Posterior cingulate gyrus (tissue), 11 donors: ENCODE data around the gene HYDIN.
"Not testable (repeated sequence)": the region's sequence is repeated elsewhere in the genome, so short reads cannot be mapped to it uniquely, and the experiment has no call there.

Source experiments
- DNase-seq, 10 donors: peaks; one replicate each; pipeline versions ENCODE4 v3.0.0 to v3.0.0-alpha.2; 2020 to 2021; ENCODE audit warnings: mixed read lengths in 3 of 10
- intact Hi-C: fragments of 100-400 bp; cut with DNase I; formaldehyde crosslinking; loops from one replicate; pipeline ENCODE4 v1.15.1; 2023

HYDIN gene

DNA sequence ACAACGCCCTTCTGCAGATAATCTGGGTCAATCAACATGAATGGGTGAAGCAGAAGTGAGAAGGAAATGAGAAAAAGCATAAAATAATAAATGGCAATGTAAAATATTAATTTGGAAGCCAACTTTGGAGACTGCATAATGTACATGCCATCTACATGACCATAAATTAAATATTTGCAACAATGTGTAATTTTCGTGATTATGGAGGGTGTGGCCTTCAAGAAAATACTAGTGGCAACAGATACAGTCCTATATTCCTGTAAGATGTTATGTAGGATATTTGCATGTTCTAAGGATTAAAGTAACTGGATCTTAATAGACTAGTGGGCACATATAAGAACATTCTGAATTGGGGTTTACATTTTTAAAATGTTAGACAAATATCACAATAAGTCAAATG lies 78.9 kb downstream of the HYDIN start:
- DNase-seq, intact Hi-C loops: not testable (repeated sequence)

DNA sequence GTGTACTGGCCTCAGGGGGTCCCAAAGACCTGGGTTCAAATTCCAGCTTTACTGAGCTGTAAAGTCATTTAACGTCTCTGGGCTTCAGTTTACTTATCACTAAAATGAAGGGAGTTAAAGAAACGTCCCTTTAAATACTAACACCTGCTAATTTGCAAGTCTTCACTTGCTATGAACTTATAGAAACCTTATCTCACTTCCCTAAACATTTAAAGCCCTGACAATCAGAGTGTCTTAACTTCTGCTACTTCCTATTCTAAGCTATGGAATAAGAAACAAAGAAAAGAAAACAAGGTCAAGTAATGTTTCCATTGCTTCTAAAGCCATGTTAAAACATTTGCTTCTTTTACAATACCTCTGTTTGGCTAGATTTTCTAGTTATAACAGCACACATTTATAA lies 87.3 kb downstream of the HYDIN start:
- DNase-seq, intact Hi-C loops: not testable (repeated sequence)

DNA sequence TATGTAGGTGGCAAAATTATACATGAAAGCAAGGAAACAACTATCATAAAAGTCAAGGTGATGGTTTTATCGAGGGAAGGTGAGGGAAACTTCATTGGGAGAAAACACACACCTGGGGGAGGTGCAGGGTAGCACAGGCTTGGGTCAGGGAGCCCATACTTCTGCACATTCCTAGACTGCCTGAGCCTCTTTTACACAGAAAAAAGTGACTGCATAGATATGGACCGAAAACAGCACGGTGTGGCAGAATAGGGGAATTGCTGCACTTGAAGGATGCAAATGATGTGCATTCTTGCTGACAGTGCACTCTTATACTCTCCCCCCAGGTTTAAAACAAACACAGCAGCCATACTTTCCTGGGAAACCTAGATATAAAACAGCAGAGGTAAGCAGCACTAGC lies 120.0 kb downstream of the HYDIN start:
- intact Hi-C loops, DNase-seq: not testable (repeated sequence)

DNA sequence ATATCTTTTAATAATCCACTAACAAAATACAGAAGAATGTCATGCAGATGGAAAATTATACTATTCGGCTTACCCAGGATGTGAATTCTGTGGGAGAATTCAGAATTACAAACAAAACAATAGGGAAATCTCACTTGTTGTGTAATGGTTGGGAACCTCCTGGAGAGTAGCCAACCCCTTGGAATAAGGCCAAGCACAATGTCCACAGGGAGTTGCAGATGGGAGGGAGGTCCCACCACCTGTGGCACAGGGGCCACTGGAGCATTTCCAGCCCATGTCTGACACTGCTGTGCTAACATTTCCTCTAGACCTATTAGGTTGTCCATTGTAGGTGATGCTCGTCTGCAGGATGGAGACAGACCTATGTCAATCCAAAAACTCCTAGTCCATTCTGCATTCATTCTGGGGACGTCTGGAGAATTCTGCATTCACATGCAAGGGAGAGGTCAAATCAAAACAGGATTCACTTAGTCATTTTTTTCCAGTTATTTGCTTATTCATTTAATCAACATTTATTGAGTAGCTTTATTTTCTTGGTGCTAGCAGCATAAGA lies 120.8 kb downstream of the HYDIN start:
- intact Hi-C loops = not testable (repeated sequence)

DNA sequence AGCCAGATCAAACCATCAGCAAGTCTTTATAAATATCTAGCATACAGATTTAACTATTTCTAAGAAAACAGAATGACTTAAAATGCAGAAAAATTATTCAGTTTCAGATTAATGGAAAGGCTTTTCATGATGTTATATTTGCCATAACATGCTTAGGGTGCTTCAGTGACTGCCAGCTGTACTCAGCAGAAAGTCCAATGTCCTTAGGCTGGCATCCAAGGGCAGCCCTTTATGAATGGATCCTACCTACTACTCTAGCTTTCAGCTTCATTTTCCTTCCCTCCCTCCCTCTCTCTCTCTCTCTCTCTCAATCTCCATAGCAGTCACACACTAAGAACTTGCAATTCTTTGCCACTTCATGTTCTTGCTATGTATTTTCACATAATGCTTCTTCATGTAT lies 124.6 kb downstream of the HYDIN start:
- intact Hi-C loops, DNase-seq: not testable (repeated sequence)

More for the DNA sequence above, 120.8 kb downstream of the HYDIN start:
- not testable (repeated sequence) for DNase-seq

DNA sequence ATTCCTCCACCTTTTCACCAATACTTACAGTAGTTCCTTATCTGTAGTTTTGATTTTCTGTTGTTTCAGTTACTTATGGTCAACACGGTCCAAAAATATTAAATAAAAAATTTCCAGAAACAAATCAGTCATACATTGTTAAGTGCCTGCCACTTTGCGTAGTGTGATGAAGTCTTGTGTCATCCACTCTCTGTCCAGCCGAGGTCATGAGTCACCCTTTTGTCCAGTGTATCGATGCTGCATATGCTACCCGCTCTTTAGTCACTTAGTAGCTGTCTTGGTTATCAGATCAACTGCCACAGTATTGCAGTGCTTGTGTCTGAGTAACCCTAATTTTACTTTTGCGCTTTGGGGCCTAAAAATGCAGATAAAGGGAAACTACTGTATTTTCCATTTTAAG lies 146.9 kb downstream of the HYDIN start:
- DNase-seq, intact Hi-C loops: not testable (repeated sequence)

DNA sequence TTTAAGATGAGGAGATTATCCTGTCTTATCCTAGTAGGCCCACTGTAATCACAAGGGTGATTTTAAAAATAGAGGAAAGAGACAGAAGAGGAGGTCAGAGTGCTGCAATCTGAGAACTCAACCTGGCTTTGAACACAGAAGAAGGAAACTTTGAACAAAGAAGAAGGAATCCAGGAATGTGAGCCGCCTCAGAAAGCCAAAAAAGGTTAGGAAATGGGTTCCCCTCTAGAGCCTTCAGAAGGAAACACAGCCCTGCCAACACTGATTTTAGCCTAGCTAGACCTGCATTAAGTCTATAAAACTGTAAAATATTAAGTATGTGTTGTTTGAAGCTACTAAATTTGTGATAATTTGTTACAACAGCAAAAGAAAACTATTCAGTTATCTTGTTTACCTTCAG lies 149.7 kb downstream of the HYDIN start:
- DNase-seq, intact Hi-C loops: not testable (repeated sequence)

DNA sequence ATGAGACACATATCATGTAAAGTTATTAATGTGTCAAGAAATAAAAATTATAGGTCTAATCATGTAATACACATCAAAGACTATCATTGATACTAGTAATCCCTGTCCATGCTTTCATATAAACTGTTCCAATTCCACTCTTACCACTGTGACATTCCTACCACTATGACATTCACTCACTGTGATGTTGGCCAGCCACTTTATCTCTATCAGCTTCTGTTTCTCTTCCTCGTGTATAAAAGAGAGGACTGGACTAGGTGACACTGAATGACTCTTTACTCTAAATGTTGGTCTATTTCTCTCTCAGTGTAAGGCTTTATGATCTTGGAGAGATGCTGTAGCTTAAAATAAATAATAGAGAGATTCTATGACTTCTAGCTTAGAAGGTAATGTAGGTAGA lies 150.3 kb downstream of the HYDIN start:
- DNase-seq, intact Hi-C loops: not testable (repeated sequence)

DNA sequence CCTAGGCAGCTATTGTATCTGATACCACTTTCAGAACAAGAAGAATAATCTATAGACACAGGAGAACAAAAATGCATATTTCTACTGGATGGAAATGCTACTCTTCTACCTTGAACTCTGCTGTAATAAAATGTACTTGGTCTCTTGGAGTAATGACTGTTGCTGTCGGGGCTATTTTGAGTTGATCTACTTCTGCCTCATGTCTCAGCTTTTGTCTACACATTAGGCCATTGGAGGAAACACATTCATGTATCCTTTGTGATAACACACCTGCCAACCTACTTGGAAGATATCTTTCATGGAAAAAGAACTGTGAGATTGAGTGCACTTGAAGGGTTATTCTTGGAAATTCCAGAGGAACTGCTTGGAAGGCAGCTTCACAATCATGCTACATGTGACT lies 159.9 kb downstream of the HYDIN start:
- intact Hi-C loops, DNase-seq: not testable (repeated sequence)

DNA sequence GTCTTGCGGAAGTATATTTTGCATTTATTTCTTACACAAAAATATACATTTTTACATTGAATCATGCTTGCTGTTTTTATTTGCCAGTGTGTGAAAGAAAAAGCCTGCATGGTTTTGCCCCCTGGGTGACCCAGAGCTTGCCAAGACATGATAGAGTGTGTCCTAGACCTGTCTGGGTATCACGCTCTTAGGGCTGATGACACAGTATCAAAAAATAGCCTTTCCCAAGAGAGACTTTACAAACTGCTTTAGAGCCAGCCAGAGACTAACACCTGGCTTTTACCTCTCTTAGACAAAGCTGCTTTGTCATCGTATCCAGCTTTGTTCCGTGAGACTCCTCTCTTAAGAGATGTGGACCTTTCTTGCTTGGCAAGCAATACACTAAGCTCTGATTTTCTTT lies 160.7 kb downstream of the HYDIN start:
- DNase-seq, intact Hi-C loops: not testable (repeated sequence)

DNA sequence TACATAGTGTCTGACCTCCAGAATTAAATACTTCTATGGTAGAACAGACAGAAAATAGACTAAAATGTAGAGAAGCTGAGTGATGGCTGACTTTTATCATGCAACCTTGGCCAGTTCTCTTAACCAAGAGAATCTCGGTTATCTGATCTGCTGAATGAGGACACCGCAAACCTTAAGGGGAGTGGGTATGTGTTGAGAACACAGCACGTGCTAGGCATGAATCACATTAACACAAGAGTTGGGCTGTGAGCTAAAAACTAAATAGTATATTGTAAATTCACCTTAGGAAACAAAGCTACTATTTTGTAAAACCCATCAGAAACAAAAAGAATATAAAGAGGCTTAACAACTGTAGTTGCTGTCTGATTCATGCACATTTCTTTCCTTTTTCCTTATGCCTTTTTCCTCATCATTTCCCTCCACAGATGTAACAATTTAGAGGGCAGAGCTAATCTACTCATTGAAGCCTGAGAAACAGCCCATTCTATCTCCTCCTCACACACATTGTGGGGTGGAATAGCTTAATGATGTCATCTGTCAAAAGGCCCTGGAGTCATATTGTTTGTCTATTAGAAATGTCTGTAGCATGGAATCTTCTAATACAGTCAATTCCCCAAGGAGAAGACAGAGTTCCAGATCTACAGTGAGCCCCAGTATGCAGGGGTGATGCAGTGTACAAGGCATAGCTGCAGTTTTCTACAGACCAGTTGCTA lies 176.5 kb downstream of the HYDIN start:
- DNase-seq, intact Hi-C loops: not testable (repeated sequence)

DNA sequence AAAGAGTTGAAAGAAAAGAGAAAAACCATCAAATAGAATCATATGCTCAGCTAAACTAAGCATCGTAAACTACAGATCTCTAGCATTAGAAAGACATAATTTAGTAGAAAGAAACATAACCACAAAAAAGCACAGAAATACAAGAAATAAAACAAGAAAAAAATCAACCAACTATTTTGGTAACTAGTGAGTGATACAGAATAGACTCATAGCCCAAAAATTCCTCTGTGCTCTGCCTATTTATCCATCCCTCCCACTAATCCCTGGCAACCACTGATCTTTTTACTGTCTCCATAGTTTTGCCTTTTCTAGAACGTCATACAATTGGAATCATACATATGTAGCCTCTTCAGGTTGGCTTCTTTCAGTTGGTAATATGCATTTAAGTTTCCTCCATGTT lies 180.2 kb downstream of the HYDIN start:
- intact Hi-C loops, DNase-seq: not testable (repeated sequence)

DNA sequence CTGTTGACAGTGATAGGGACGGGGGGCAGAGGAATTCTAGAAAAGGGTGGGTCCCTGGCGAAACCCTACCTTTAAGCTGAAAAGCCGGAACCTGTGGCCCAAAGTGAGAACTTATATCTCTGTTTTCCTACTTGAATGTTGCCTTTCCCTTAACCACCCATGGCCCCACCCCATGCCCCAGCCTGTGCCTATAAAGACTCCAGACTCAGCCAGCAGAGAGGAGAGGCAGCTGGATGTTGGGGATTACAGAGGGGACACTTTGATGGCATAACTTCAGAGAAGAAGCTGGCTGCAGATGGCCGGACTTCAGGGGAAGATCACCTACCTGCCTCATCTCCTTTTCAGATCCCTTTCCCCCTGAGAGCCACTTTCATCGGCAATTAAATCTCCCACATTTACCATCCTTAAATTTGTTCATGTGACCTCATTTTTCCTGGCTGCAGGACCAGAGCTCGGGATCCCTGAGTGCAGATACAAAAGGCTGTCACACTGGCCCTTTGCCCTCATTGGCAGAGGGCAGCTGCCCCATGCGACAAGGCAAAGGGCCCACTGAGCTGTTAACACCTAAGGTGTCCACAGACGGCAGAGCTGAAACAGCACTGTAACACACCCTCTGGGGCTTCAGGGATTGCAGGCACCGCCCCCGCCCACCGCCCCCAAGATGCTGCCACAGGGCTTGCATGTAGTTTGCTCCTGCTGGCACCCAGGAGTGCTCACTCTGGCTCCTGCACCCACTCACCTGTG lies 191.0 kb downstream of the HYDIN start:
- DNase-seq, intact Hi-C loops: not testable (repeated sequence)

DNA sequence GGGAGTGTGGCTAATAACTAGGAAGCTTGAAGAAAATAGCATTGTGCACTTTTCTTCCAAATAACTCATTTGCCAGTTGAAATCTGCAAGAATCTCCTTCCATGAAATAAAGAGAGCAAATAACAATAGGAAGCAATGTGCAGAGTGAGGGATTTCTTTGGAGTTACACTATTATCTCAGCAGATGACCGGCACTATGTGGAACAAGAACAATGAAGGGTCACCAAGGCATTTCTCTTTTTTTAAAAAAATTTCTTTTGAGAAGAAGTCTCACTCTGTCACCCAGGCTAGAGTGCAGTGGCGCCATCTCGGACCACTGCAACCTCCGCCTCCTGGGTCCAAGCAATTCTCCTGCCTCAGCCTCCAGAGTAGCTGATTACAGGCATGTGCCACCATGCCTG lies 192.1 kb downstream of the HYDIN start:
- DNase-seq, intact Hi-C loops: not testable (repeated sequence)

DNA sequence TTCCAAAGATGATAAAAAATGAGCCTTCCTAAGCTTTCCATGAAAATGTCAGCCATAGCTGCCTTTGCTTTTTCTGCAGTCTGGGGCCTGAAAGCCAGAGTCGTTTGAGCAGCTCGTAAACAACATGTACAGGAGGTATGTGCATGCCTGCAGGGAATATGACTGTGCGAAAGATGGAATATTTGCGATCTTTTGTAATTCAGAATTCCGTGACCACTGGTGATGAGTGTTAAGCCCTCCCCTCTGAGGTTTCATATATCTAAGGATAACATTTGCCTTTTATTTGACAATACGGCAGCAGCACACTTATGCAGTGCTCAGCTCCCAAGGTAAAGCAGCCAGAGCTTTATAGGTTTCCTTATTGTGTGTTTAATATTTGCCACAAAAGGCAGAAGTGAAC lies 192.5 kb downstream of the HYDIN start:
- intact Hi-C loops, DNase-seq: not testable (repeated sequence)

DNA sequence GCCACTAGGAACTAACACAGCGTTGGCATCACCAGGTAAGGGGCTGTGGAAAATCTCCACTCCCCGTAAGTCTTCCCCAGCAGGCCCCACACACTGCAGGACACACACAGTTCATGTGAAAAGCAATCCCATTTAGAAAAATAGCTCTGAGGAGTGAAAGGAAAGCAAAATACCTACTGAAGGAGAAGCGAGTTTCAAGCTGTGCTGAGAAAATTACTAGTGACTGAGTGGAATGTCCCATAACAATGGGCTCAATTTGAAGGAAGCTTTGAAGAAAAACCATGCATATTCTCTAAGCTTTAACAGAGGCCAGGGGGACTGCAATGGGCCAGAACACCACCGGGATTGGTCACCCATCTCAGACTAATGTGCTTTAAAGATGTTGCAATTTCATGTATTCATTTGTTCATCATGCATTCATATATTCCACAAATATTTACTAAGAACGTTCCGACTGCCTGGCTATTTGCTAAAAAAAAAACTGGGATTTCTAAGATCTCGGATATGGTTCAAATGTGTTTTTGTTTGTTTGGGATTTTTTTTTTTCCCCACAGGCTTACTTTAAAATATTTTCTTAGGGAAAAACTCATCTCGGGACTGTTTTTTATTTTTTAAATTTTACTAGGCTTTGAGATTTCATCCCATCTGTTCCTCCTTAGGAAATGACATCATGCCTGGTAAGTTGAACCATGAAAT lies 202.3 kb downstream of the HYDIN start:
- intact Hi-C loops, DNase-seq: not testable (repeated sequence)

DNA sequence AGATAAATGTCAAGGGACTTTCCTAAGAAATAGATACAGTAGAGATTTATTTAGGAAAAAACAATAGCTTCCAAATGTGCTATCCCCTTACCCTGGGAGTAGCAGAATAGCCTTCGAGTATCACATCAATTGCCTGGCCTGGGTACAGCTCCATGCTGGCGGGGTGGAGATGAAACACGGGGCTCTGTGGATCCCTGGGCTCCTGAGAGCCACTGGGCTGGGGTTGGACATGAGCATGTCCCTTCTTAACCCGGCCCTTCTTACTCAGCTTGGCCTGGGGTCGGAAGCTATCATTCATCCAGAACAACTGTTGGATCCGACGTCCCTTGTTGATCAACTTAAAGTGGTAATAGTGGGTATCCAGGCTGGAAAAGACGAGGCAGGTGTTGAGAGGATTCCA lies 203.0 kb downstream of the HYDIN start:
- DNase-seq, intact Hi-C loops: not testable (repeated sequence)

DNA sequence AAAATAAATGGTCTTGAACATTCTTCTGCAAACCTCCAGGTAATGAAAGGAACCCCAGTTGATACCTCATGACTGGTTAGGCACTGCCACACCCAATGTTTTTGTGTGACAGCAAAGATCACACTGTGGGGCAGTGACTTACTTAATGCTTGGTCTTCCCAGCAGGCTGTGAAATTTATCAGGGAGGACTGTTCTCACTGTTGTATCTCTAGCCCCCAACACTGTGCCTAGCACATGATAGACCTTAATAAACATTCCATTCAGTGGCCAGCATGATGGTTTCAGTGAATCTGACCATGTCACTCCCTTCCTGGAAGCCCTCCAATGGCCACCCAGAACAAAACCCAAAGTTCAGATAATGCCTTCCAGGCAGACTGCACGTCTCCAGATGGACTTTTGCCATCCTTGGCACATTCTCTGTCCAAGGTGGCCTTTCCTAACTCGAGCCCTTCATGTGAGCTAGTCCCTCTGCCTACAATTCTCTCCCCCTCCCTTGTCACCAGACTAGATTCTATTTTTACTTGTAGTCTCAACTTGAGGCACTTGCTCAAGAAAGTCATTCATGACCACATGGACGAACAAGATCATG lies 206.6 kb downstream of the HYDIN start:
- intact Hi-C loops = not testable (repeated sequence)

DNA sequence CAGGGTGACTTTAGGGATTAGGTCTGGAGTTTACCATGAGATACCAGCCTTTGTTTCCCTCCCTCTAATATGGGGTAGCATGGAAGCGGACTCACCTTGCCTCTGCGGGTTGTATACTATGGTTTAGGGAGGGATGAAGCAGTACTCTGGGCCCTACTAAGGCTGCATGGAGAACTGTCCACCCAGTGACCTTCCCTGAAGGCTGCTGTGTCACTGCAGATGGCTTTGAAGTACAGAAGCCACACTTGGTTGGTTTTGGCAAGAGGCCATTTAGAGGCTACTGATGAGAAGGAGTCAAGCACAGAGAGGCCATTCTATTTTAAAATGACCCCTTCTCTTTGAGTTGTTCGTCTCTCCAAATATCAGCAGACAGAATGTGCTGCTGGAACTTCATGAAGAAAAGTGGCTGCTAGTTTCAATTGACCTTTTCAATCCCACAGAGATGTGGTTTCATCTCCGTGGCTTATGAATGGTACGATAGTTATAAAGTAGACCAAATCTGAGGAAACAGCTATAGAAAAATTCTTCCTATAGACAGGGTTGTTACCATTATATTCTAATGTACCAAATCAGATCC lies 208.5 kb downstream of the HYDIN start:
- intact Hi-C loops, DNase-seq: not testable (repeated sequence)

More for the DNA sequence above, 206.6 kb downstream of the HYDIN start:
- DNase-seq = not testable (repeated sequence)
